ENCODE data around the gene LMX1A.

DNA sequence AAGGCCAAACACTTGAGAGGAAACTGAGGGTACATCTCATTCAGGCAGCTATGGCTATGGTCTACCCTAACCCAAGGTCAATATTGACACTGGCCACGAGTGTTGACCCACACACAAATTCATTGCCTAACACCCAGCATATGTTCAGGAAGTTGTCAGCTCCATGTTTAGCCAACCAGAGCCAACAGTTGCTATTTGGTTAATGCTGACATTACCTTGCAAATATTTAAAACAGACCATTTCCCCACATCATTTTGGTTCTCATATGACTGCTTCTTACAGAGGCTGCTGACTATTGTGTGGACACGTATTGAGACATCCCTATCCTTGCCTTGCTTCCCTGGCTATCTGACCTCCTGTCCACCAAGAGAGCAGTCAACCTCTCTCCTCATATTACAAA, 97.3 kb downstream of the LMX1A start:
- TF ChIP-seq ZNF263 (CRISPR knock-in tag; IDR thresholded peaks at IDR 0.05): no peak
- TF ChIP-seq ZNF614 (CRISPR knock-in tag; IDR thresholded peaks at IDR 0.05; ENCODE audit: borderline replicate concordance): no peak
- TF ChIP-seq HNF4A (CRISPR knock-in tag; IDR thresholded peaks at IDR 0.05): peak; percentile 15; the same call in 1 of the 2 replicates
- no peak for TF ChIP-seq CTCF (CRISPR knock-in tag; IDR thresholded peaks at IDR 0.05)
- TF ChIP-seq POLR2A (IDR thresholded peaks at IDR 0.05; ENCODE audit: insufficient read depth in 1 of 2, low read depth in 2 of 2, low read length in 2 of 2): no peak
- no peak for TF ChIP-seq NR1H2 (CRISPR knock-in tag; IDR thresholded peaks at IDR 0.05; ENCODE audit: borderline replicate concordance, low read depth)
- no peak for TF ChIP-seq ZNF24 (IDR thresholded peaks at IDR 0.05)
- TF ChIP-seq POLR2AphosphoS2 (IDR thresholded peaks at IDR 0.05; ENCODE audit: low read depth, low read length): no peak
- TF ChIP-seq ESRRA (CRISPR knock-in tag; IDR thresholded peaks at IDR 0.05; ENCODE audit: low read depth): no peak
- no peak for TF ChIP-seq CHD4 (IDR thresholded peaks at IDR 0.05; ENCODE audit: borderline replicate concordance, low read length)
- TF ChIP-seq, protein P1, sequence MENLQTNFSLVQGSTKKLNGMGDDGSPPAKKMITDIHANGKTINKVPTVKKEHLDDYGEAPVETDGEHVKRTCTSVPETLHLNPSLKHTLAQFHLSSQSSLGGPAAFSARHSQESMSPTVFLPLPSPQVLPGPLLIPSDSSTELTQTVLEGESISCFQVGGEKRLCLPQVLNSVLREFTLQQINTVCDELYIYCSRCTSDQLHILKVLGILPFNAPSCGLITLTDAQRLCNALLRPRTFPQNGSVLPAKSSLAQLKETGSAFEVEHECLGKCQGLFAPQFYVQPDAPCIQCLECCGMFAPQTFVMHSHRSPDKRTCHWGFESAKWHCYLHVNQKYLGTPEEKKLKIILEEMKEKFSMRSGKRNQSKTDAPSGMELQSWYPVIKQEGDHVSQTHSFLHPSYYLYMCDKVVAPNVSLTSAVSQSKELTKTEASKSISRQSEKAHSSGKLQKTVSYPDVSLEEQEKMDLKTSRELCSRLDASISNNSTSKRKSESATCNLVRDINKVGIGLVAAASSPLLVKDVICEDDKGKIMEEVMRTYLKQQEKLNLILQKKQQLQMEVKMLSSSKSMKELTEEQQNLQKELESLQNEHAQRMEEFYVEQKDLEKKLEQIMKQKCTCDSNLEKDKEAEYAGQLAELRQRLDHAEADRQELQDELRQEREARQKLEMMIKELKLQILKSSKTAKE (CRISPR knock-in tag; IDR thresholded peaks at IDR 0.05; ENCODE audit: borderline replicate concordance): no peak
- no peak for TF ChIP-seq FOXO4 (CRISPR knock-in tag; conservative IDR thresholded peaks at IDR 0.05)
- peak; percentile 47; the same call in 1 of the 2 replicates for TF ChIP-seq RERE (CRISPR knock-in tag; IDR thresholded peaks at IDR 0.05; ENCODE audit: low read depth)
